Measurements from ENCODE around the gene ASPA. TPM values are rescaled to one million over a fixed set of nuclear protein-coding genes. Genes with fewer than 3 reads are reported as not detected.

The ASPA gene
- total RNA-seq, 2 donors from 2014 or later, result 1.4 to 2.6 TPM

GRCh38 chr17:3506054-3506453 lies 30.3 kb downstream of the ASPA start:
- H3K9me3 ChIP-seq, result no peaks in the 10 kb centered on the region
- H3K36me3 ChIP-seq, result no peaks in the 10 kb centered on the region
- ATAC-seq (ENCODE audit: insufficient number of reproducible peaks, low FRiP score, low read depth) (no peak), DNase-seq (ENCODE audit: low spot score) (no peak)
- H3K4me3 ChIP-seq, result no peak overlapping the region
- H3K4me1 ChIP-seq (ENCODE audit: control insufficient read depth in 1 of 2, low read depth in 2 of 2), result no peaks in the 10 kb centered on the region
- H3K27me3 ChIP-seq (replicated peaks; ENCODE audit: insufficient read depth), result no peaks in the 10 kb centered on the region
- H3K27ac ChIP-seq, result no peak overlapping the region
- TF ChIP-seq, protein P1, sequence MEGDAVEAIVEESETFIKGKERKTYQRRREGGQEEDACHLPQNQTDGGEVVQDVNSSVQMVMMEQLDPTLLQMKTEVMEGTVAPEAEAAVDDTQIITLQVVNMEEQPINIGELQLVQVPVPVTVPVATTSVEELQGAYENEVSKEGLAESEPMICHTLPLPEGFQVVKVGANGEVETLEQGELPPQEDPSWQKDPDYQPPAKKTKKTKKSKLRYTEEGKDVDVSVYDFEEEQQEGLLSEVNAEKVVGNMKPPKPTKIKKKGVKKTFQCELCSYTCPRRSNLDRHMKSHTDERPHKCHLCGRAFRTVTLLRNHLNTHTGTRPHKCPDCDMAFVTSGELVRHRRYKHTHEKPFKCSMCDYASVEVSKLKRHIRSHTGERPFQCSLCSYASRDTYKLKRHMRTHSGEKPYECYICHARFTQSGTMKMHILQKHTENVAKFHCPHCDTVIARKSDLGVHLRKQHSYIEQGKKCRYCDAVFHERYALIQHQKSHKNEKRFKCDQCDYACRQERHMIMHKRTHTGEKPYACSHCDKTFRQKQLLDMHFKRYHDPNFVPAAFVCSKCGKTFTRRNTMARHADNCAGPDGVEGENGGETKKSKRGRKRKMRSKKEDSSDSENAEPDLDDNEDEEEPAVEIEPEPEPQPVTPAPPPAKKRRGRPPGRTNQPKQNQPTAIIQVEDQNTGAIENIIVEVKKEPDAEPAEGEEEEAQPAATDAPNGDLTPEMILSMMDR (IDR thresholded peaks at IDR 0.05), result no peak

DNA sequence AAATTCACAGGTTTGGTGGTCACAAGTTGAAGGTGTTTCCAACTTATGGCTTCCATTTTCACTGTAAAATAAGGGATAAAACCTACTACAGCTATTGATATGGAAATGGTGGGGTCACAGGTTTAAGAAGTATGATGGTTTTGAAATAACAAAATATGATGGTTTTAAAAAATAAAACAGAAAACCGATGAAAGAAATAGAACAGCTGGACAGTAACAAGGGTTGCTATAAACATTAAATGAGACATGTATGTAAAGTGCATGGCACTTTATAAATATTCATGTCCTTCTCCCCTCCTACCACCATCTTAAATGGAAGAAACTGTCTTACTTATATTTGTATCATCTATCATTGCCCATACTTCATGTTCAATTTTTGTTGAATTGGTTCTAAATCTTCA lies 31.3 kb downstream of the ASPA start:
- TF ChIP-seq, protein P1 (IDR thresholded peaks at IDR 0.05), result no peak
- Histone ChIP-seq H3K36me3 (no peaks in the 10 kb centered on the region), H3K27me3 (replicated peaks; ENCODE audit: insufficient read depth) (no peaks in the 10 kb centered on the region), H3K4me1 (ENCODE audit: control insufficient read depth in 1 of 2, low read depth in 2 of 2) (peaks cover 0 to 2% of the 10 kb centered on the region in 2 donors), H3K4me3 (no peak overlapping the region), H3K27ac (no peak overlapping the region), H3K9me3 (no peaks in the 10 kb centered on the region)
- DNase-seq (ENCODE audit: low spot score) (no peak), ATAC-seq (ENCODE audit: insufficient number of reproducible peaks, low FRiP score, low read depth) (no peak)

GRCh38 chr17:3507869-3508268 lies 32.1 kb downstream of the ASPA start:
- Histone ChIP-seq H3K27me3 (replicated peaks; ENCODE audit: insufficient read depth) (no peaks in the 10 kb centered on the region), H3K36me3 (no peaks in the 10 kb centered on the region), H3K4me3 (no peak overlapping the region), H3K27ac (no peak overlapping the region), H3K4me1 (ENCODE audit: control insufficient read depth in 1 of 2, low read depth in 2 of 2) (peaks cover 0 to 8% of the 10 kb centered on the region in 2 donors), H3K9me3 (no peaks in the 10 kb centered on the region)
- DNase-seq (ENCODE audit: low spot score) (no peak), ATAC-seq (ENCODE audit: insufficient number of reproducible peaks, low FRiP score, low read depth) (no peak)
- TF ChIP-seq, protein P1 (IDR thresholded peaks at IDR 0.05), result no peak

GRCh38 chr17:3510090-3510489 lies 34.3 kb downstream of the ASPA start:
- DNase-seq (ENCODE audit: low spot score) (no peak), ATAC-seq (ENCODE audit: insufficient number of reproducible peaks, low FRiP score, low read depth) (no peak)
- no peaks in the 10 kb centered on the region for H3K9me3 ChIP-seq
- no peak overlapping the region for H3K27ac ChIP-seq
- no peaks in the 10 kb centered on the region for H3K27me3 ChIP-seq (replicated peaks; ENCODE audit: insufficient read depth)
- peaks cover 7 to 17% of the 10 kb centered on the region in 2 donors for H3K4me1 ChIP-seq (ENCODE audit: control insufficient read depth in 1 of 2, low read depth in 2 of 2)
- no peaks in the 10 kb centered on the region for H3K36me3 ChIP-seq
- H3K4me3 ChIP-seq, result no peak overlapping the region
- TF ChIP-seq, protein P1 (IDR thresholded peaks at IDR 0.05), result no peak

DNA sequence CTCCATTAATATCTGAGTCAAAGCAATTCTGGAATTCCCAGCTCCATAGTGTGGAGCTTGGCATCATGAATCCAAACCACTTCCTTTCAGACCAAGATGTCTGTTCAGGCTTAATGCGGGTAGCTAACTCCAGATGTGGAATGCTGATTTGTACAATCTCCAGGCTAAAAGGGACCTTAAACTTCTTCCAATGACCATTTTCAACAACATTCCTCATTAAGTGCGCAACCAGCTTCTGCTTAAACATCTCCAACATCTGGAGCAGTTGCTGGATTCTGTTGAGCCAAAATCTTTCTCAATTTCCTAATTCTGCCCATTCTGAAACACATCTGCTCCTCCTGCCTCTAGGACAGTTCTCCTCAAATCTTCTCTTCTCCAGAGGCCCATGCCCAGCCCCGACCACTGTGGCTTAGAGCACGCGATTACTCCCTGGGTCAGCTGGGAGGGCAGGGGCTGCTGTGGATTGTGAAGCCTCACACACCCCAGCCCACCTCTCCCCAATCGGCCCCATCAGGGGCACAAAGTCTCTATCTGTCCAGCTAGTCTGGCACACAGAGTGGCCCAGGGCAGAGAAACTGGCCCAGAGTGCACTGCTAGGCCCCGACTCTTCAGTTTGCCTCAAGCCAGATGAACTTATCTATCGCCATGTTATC lies 36.2 kb downstream of the ASPA start:
- peaks cover 7 to 17% of the 10 kb centered on the region in 2 donors for H3K4me1 ChIP-seq (ENCODE audit: control insufficient read depth in 1 of 2, low read depth in 2 of 2)
- H3K4me3 ChIP-seq, result no peak overlapping the region
- H3K27ac ChIP-seq, result peak overlapping the region in 1 of 2 donors; percentile 56
- H3K9me3 ChIP-seq, result no peaks in the 10 kb centered on the region
- no peaks in the 10 kb centered on the region for H3K27me3 ChIP-seq (replicated peaks; ENCODE audit: insufficient read depth)
- H3K36me3 ChIP-seq, result no peaks in the 10 kb centered on the region
- ATAC-seq (ENCODE audit: insufficient number of reproducible peaks, low FRiP score, low read depth) (no peak), DNase-seq (ENCODE audit: low spot score) (no peak)
- TF ChIP-seq, protein P1 (IDR thresholded peaks at IDR 0.05), result no peak
